Progenitor cell of endocrine pancreas (in vitro differentiated cells): Measurements from ENCODE around the gene AP3D1. TPM values are rescaled to one million over a fixed set of nuclear protein-coding genes. Genes with fewer than 3 reads are reported as not detected.
A peak's percentile ranks its signal among the peaks of the same experiment; 100 is the strongest.

Source experiments
- DNase-seq: peaks from one replicate; pipeline ENCODE4 v3.0.0; 2021; ENCODE audit warnings: low spot score; ENCODE audit not compliant: unreplicated experiment
- H3K27ac Mint-ChIP-seq: 2 replicates; pipeline ENCODE4 v1.8.0; 2021; ENCODE audit warnings: mild to moderate bottlenecking, moderate library complexity, mixed read lengths
- H3K27me3 Mint-ChIP-seq: 2 replicates; pipeline ENCODE4 v1.8.0; 2021; ENCODE audit warnings: mixed read lengths
- H3K36me3 Mint-ChIP-seq: 2 replicates; pipeline ENCODE4 v1.8.0; 2022; ENCODE audit warnings: mixed read lengths; ENCODE audit not compliant: insufficient read depth
- H3K4me1 Mint-ChIP-seq: 2 replicates; pipeline ENCODE4 v1.8.0; 2021; ENCODE audit warnings: low read depth, mixed read lengths
- H3K4me3 Mint-ChIP-seq: 2 replicates; pipeline ENCODE4 v1.8.0; 2021; ENCODE audit warnings: low read depth, mild to moderate bottlenecking, moderate library complexity, mixed read lengths
- H3K9me3 Mint-ChIP-seq: 2 replicates; pipeline ENCODE4 v1.8.0; 2021; ENCODE audit warnings: low read depth, mixed read lengths
- CTCF ChIP-seq: fragments of 200-600 bp; sonication (generic); IDR thresholded peaks from one replicate; pipeline ENCODE4 v1.5.0; 2021; ENCODE audit warnings: antibody characterized with exemption, mild to moderate bottlenecking; ENCODE audit not compliant: unreplicated experiment
- total RNA-seq: library from RNA; stranded (reverse); gene quantifications from 2 replicates; pipeline ENCODE4 v1.2.1, GENCODE V29; 2021

Gene AP3D1
- total RNA-seq, 1 donor from 2014 or later = 131 TPM

- Mint-ChIP-seq H3K27ac (no peak overlapping the region), H3K9me3 (no peaks in the 10 kb centered on the region), H3K4me1 (peaks cover 3% of the 10 kb centered on the region), H3K27me3 (no peaks in the 10 kb centered on the region), H3K4me3 (no peak overlapping the region), H3K36me3 (peaks cover 13% of the 10 kb centered on the region)
- DNase-seq = no peak
- TF ChIP-seq CTCF = no peak
Observed at GRCh38 chr19:2187159-2187558, 35.8 kb upstream of the AP3D1 start.

GRCh38 chr19:2186071-2186846, 34.9 kb upstream of the AP3D1 start:
- Mint-ChIP-seq H3K27ac (peak overlapping the region; percentile 78), H3K4me1 (peaks cover 3% of the 10 kb centered on the region), H3K9me3 (no peaks in the 10 kb centered on the region), H3K27me3 (no peaks in the 10 kb centered on the region), H3K4me3 (no peak overlapping the region), H3K36me3 (peaks cover 11% of the 10 kb centered on the region)
- no peak for TF ChIP-seq CTCF
- no peak for DNase-seq

GRCh38 chr19:2185734-2186070, 34.3 kb upstream of the AP3D1 start:
- H3K27ac Mint-ChIP-seq = peak overlapping the region; percentile 78
- no peaks in the 10 kb centered on the region for H3K9me3 Mint-ChIP-seq
- no peak overlapping the region for H3K4me3 Mint-ChIP-seq
- no peak for TF ChIP-seq CTCF
- peaks cover 11% of the 10 kb centered on the region for H3K36me3 Mint-ChIP-seq
- no peaks in the 10 kb centered on the region for H3K27me3 Mint-ChIP-seq
- H3K4me1 Mint-ChIP-seq = peaks cover 3% of the 10 kb centered on the region
- no peak for DNase-seq

- peaks cover 3% of the 10 kb centered on the region for H3K4me1 Mint-ChIP-seq
- DNase-seq = no peak
- no peak overlapping the region for H3K4me3 Mint-ChIP-seq
- H3K27me3 Mint-ChIP-seq = no peaks in the 10 kb centered on the region
- peak overlapping the region; percentile 3 for H3K27ac Mint-ChIP-seq
- H3K9me3 Mint-ChIP-seq = no peaks in the 10 kb centered on the region
- TF ChIP-seq CTCF = no peak
- peaks cover 13% of the 10 kb centered on the region for H3K36me3 Mint-ChIP-seq
Observed at GRCh38 chr19:2184422-2184975, 33.1 kb upstream of the AP3D1 start.

- H3K9me3 Mint-ChIP-seq = no peaks in the 10 kb centered on the region
- DNase-seq = no peak
- no peak overlapping the region for H3K27ac Mint-ChIP-seq
- TF ChIP-seq CTCF = no peak
- no peaks in the 10 kb centered on the region for H3K27me3 Mint-ChIP-seq
- no peak overlapping the region for H3K4me3 Mint-ChIP-seq
- H3K4me1 Mint-ChIP-seq = peaks cover 3% of the 10 kb centered on the region
- H3K36me3 Mint-ChIP-seq = peaks cover 13% of the 10 kb centered on the region
Observed at GRCh38 chr19:2181633-2181997, 30.2 kb upstream of the AP3D1 start.
